NCI-H524 treated with DMSO at 0.1 percent for 48 hours (cell line): ENCODE measurements around the gene FBLN5.
"Not testable (repeated sequence)": the region's sequence is repeated elsewhere in the genome, so short reads cannot be mapped to it uniquely, and the experiment has no call there.

Experiments
- DNase-seq: peaks from one replicate; lab custom pipeline; 2025; lab: John Stamatoyannopoulos, UW

FBLN5 gene

GRCh38 chr14:91904956-91905645, 42.4 kb downstream of the FBLN5 start:
- no peak for DNase-seq

- DNase-seq: no peak
Measured at GRCh38 chr14:91904483-91904882, 43.0 kb downstream of the FBLN5 start.

DNA sequence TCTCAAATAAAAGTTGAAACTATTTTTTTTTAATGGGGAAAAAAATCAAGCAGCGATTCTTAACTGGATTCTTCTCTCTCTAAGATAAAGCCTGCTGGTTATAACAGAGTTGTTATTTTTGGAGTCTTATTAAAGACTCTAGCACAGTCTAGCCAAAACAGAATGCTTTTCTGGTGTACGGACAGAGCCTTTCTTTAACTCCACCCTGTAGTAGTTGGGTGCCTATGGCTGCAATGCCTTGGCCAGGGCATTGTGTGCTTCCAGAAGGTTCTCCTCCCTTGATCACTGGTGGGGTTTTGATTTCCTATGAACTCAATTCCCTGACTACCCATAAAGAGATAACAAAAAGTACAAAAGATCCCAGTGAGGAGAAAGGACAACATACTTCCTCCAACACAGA, 44.4 kb downstream of the FBLN5 start:
- DNase-seq: no peak

GRCh38 chr14:91902336-91902735, 45.2 kb downstream of the FBLN5 start:
- no peak for DNase-seq

DNA sequence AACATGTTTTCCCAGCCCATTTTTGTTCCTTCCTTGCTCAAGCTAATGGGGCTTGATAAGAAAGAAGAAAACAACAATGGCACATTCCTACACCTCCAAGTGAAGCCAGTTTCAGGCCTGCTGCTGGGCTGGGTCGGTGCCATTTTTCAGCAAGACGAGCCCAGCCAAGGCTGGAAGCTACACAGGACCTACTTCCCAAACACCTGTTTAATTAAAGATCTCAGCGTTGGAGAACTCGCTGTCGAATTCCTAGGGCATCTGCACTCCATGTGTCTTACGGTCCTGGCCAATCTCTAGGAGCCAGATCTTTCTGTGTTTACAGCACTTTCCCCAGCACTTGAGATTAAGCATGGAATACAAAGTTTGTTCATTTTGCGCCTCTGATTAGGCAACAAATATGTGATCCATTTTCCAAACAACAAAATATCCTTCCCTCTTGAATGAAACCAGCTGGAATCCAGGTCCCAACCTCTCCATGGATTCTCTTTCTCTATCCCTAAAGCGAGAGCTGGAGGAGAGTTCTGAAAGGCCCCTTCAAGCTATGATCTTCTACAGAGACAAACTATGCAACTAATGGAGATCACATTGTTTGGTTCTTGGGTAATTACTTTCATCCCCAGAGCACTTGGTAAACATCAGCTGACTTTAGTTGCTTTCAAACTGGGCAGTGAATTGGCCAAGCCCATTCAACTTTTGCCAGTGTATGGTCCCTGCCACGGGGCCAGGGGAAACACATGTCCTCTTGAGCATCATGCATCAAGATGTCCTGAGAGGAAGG, 45.9 kb downstream of the FBLN5 start:
- no peak for DNase-seq

DNA sequence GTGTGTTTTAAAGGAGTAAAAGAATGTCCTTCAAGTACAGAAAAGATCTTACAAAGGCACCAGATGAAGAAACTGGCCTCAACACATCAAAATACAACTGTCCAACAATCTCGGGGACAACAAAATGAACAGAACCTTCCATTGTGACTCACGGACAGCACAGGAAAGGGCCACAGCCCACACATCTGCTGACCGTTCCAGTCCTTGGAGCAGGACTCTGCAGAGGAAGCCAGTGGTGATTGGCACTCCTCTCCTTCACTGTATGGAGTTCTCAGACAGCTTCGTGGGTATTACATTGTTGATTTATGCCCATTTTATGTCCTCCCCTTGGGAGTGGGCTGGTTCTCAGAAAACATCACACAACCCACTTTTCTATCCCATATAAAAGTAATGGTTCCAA, 47.7 kb downstream of the FBLN5 start:
- DNase-seq: no peak

- no peak for DNase-seq
Measured at GRCh38 chr14:91899213-91899612, 48.3 kb downstream of the FBLN5 start.

DNA sequence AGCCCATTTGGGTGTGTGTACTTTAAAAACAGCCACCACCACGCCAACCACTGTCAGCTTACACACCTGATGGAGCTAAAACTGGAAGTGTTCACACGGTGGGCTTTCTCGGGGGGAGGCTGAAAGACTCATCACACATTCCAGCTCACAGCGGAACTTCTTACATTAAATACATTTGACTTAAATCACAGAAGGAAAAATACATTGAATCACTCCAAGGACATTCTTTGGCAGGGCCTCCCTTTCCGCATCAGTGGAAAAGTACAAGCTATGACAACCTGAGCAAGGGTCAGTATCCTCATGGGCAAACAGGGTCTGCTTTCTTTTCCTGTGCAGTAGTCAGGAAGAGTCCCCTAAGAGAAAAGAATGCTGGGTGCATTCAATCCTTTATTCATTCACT, 49.1 kb downstream of the FBLN5 start:
- no peak for DNase-seq

DNA sequence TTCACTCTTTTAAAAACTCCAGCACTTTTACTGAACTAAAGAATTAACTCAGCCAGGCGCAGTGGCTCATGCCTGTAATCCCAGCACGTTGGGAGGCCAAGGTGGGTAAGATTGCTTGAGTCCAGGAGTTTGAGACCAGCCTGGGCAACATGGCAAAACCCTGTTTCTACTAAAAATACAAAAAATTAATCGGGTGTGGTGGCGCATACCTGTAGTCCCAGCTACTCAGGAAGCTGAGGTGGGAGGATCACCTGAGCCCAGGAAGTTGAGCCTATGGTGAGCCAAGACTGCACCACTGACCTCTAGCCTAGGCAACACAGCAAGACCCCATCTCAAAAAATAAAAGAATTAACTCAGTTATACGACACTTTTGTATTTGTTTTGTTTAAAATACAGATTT, 49.8 kb downstream of the FBLN5 start:
- not testable (repeated sequence) for DNase-seq

DNA sequence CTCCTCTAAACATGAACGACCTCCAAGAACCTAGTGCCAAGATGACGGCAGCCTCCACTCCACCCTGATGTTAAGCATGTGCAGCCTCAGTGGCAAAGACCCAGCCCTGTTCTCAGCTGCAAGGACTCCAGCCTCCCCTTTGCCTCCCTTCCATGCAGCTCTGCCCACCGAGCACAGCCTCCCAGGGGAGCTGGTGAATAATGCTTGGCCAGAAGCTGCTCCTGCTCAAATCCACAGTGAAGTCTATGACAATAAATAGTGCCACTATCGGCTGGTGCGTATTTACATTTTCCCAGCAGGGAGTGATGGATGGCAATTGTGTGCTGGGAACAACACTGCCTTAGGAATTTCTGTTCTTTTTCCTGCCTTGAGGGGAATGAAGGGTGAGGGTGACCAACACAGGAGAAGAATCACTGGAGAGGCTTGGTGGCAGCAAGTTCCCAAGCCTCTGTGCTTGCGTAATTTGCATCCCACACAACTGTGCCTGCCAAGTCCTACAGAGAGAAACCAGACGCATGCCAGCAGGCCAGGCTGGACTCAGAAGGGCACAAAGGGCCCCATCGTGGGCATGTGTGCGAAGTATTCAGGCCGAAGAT, 50.3 kb downstream of the FBLN5 start:
- DNase-seq: no peak

DNA sequence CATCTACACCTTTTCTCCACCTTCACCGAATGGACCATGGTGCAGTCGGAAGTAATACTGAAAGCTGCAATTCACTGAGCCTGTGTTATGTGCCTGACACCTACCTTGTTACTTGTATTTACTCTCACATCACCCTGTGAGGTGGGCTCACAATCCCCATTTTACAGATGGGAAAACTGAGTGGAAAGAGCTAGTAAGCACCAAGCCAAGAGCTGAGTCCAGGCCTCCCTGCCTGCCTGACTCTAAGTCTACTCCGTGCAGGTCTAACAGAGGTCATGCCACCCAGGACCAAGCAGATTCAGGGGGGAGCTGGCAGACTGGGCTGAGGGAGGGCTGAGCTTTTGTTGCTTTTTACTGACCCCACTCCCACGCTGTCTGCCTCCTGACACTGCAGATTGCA, 51.1 kb downstream of the FBLN5 start:
- DNase-seq: no peak

- DNase-seq: no peak
Measured at GRCh38 chr14:91893669-91894068, 53.8 kb downstream of the FBLN5 start.

DNA sequence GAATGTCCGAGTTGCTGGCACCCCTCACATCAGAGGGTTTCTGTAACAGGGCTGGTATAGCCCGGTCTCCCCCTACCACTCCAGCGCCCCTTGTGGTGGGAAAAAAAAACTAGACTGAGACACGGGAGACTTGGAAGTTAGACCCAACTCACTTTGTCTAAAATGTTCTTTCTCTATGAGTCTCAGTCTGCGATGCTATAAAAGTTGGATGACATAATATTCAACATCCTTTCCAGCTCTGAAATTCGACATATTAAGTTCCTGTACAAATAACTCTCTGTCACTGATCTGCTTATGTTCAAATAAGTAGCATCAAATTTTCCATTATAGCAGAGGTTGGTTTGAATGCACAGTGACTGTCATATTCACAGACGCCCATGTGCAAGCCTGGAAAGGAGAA, 54.5 kb downstream of the FBLN5 start:
- DNase-seq: no peak

- DNase-seq: no peak
Measured at GRCh38 chr14:91891721-91892220, 55.7 kb downstream of the FBLN5 start.

DNA sequence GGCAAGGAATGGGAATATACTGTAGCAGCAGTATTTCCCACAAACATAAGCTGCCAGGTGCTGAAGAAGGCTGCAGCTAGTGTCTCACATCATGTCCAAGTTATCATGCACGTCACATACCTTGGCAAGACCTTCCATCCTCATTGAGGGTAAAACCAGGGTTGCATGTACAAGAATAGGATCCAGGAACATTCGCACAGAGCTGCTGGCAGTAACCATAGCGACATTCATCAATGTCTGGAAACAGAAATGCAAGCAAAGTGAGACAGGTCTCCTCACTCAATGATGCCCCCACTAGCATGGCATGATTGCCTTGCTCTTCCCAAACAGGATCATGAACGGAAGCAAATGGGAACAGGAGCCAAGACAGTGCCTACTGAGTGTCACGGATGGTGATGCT, 56.4 kb downstream of the FBLN5 start:
- no peak for DNase-seq

DNA sequence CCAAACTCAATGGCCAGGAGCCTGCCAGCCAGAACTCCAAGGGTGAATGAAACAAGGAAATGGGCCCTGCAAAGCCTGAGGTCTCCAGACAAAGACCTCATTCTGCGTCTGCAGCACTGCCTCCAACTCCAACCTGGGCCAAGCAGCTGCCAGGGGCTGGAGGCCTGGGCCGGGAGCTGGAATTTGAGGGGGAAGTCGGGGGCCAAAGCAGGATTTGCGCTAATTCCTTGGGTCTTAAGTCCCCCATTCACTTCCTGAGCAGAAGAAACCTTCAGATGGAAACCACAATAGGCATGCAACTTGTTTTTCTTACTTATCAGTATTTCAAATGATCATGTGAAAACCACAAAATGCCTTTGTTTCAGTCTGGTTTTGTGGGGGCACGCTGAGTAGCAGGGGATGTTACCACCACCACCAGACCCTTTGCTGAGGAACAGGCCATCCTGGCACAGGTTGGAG, 57.2 kb downstream of the FBLN5 start:
- no peak for DNase-seq

DNA sequence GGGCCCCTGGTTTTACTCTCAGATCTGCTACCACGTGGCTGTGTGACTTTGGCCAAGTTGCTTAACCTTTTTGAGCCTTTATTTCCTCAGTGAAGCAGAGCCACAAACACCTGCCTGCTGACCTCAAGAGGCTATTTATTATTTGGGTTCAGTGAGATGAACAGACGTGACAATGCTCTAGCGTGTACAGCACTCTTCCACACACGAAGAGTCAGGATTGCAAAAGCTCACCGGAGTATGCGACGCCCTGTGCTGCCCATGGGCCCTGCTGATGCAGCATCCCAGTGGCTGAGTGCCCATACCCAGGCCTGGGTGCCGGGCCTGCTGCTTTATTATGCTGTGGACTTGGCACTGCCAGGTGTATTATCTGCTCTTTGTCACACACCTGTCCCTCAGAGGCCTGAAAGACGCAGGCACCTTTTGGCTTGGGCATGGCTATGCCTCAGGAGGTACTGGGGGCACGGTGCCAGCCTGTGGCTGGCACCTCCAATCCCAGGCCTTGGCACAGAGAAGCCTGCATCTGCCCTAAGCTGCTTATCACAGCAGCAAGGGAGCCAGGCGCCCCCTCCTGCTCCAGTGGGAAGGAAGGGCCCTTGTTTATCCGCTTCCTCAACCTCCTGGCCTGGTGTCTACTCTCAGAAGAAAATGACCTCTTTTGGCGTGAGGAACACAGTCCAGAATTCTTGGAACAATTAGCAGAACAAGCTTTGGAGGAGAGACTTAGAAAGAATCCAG, 57.9 kb downstream of the FBLN5 start:
- DNase-seq: no peak

GRCh38 chr14:91888641-91889476, 58.6 kb downstream of the FBLN5 start:
- DNase-seq: no peak

GRCh38 chr14:91886961-91887360, 60.5 kb downstream of the FBLN5 start:
- DNase-seq: no peak

DNA sequence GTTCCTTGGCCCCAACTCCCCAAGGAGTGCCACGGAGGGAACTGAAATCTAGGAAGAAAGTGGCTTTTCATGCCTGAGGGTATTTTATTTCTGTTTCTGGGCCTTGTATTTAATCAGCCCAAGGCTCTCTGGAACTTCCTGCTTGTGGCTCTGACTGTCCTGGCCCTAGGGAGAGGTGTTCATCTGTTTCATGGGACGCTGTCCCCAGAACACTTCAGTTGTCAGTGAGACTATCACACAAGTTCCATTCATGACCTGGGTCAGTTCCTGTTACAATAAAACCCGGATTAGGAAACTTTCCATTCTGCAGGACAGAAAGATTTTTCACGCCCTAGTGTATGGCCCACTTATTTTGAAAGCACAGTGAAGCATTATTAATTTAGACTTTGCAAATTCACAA, 61.7 kb downstream of the FBLN5 start:
- no peak for DNase-seq

DNA sequence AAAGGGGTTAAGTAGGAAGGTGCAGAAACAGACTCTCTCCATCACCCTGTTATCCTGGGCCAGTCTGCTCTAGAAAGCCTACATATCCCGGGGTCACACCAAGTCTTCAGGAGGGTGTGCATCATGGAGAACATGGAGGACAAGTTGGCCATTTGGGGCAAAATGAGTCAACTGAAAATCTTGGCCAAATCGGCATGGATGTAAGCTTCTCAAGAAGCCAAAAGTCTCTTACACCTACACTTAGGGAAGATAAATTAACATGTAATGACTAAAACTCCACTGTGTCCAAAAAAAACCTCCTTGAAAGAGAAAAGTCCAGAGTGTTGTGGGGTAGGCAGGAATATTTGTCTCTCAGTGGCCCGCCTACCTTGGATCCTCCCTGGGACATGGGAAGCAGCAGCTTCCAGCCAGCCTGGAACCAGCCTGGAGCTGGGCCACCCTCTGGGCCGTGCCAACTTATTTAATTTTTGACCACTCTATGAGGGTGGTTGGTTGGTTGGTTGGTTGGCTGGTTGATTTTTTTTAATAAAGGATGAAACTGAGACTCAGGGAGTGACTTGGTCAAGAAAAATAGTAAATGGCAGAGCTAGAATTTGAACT, 62.3 kb downstream of the FBLN5 start:
- no peak for DNase-seq
